ENCODE data around the gene JPT2. TPM values are rescaled to one million over a fixed set of nuclear protein-coding genes. Genes with fewer than 3 reads are reported as not detected.

JPT2 gene
- total RNA-seq, 1 donor from 2014 or later: 79.3 TPM

- ATAC-seq: no peak
Observed at GRCh38 chr16:1740234-1740633, 62.2 kb downstream of the JPT2 start.

GRCh38 chr16:1740781-1741490 lies 62.9 kb downstream of the JPT2 start:
- no peak for ATAC-seq

- ATAC-seq: no peak
Observed at GRCh38 chr16:1741553-1742165, 63.6 kb downstream of the JPT2 start.

- peak; percentile 63 for ATAC-seq
Observed at GRCh38 chr16:1743376-1744337, 65.6 kb downstream of the JPT2 start.

GRCh38 chr16:1744338-1744840 lies 66.3 kb downstream of the JPT2 start:
- no peak for ATAC-seq

GRCh38 chr16:1745181-1745899 lies 67.3 kb downstream of the JPT2 start:
- peak; percentile 54 for ATAC-seq

- no peak for ATAC-seq
Observed at GRCh38 chr16:1745900-1746692, 68.0 kb downstream of the JPT2 start.

GRCh38 chr16:1746693-1747195 lies 68.7 kb downstream of the JPT2 start:
- peak; percentile 75 for ATAC-seq

- no peak for ATAC-seq
Observed at GRCh38 chr16:1747934-1748333, 69.9 kb downstream of the JPT2 start.

GRCh38 chr16:1749152-1750117 lies 71.4 kb downstream of the JPT2 start:
- no peak for ATAC-seq

Other genes starting within 250 kb of the JPT2 start
- not detected for gene PERCC1, start 247.2 kb upstream of the JPT2 start, total RNA-seq
- 0.12 TPM for gene CCDC154, start 233.7 kb upstream of the JPT2 start, total RNA-seq
- 18.6 TPM for gene CLCN7, start 203.3 kb upstream of the JPT2 start, total RNA-seq
- not detected for gene PTX4, start 189.3 kb upstream of the JPT2 start, total RNA-seq
- 21.3 TPM for gene TELO2, start 184.9 kb upstream of the JPT2 start, total RNA-seq
- 2.8 TPM for gene TMEM204, start 144.6 kb upstream of the JPT2 start, total RNA-seq
- 8.3 TPM for gene IFT140, start 66.2 kb upstream of the JPT2 start, total RNA-seq
- 9.6 TPM for gene CRAMP1, start 65.9 kb upstream of the JPT2 start, total RNA-seq
- gene MAPK8IP3, start 27.9 kb downstream of the JPT2 start, total RNA-seq: 16.3 TPM
- gene NME3, start 93.3 kb downstream of the JPT2 start, total RNA-seq: 29.6 TPM
- gene EME2, start 94.5 kb downstream of the JPT2 start, total RNA-seq: 13.0 TPM
- gene MRPS34, start 94.9 kb downstream of the JPT2 start, total RNA-seq: 98.6 TPM
- gene SPSB3, start 104.3 kb downstream of the JPT2 start, total RNA-seq: 23.5 TPM
- gene NUBP2, start 104.7 kb downstream of the JPT2 start, total RNA-seq: 45.6 TPM
- not detected for gene IGFALS, start 115.4 kb downstream of the JPT2 start, total RNA-seq
- 16.9 TPM for gene HAGH, start 148.5 kb downstream of the JPT2 start, total RNA-seq
- gene FAHD1, start 148.9 kb downstream of the JPT2 start, total RNA-seq: 28.1 TPM
- not detected for gene MEIOB, start 193.9 kb downstream of the JPT2 start, total RNA-seq
- gene HS3ST6, start 240.1 kb downstream of the JPT2 start, total RNA-seq: 1.4 TPM

All from esophagus mucosa (tissue), 1 donor.